DOHH2 (cell line): Measurements from ENCODE around the gene MAGI3.

ENCODE experiments used
- H3F3A ChIP-seq: fragments of 200-600 bp; sonication (generic), shearing (Covaris generic); 2 replicates; pipeline ENCODE4 v1.6.0; 2016; ENCODE audit warnings: antibody characterized with exemption, mild to moderate bottlenecking; ENCODE audit not compliant: control insufficient read depth, insufficient read depth
- H3K27ac ChIP-seq: fragments of 200-600 bp; sonication (generic); 2 replicates; pipeline ENCODE4 v1.5.1; 2014; ENCODE audit warnings: low read depth, mild to moderate bottlenecking, low read length, moderate library complexity
- H3K27me3 ChIP-seq: fragments of 200-600 bp; sonication (generic); 2 replicates; pipeline ENCODE4 v1.6.1; 2014; ENCODE audit warnings: mild to moderate bottlenecking, low read length, mixed read lengths; ENCODE audit not compliant: control insufficient read depth
- H3K36me3 ChIP-seq: fragments of 200-600 bp; sonication (generic); 2 replicates; pipeline ENCODE4 v1.6.1; 2014; ENCODE audit warnings: mild to moderate bottlenecking, low read length, moderate library complexity, mixed read lengths; ENCODE audit not compliant: control insufficient read depth
- H3K4me1 ChIP-seq: fragments of 200-600 bp; sonication (generic); 2 replicates; pipeline ENCODE4 v1.6.1; 2014; ENCODE audit warnings: mild to moderate bottlenecking, low read length, mixed read lengths; ENCODE audit not compliant: control insufficient read depth
- H3K4me2 ChIP-seq: fragments of 200-600 bp; sonication (generic); 2 replicates; pipeline ENCODE4 v1.6.0; 2014; ENCODE audit warnings: mild to moderate bottlenecking, low read length, moderate library complexity
- H3K4me3 ChIP-seq: fragments of 200-600 bp; sonication (generic); 2 replicates; pipeline ENCODE4 v1.5.1; 2014; ENCODE audit warnings: mild to moderate bottlenecking, low read length, mixed read lengths
- H3K79me2 ChIP-seq: fragments of 200-600 bp; sonication (generic); 2 replicates; pipeline ENCODE4 v1.6.1; 2014; ENCODE audit warnings: mild to moderate bottlenecking, low read length, mixed read lengths; ENCODE audit not compliant: control insufficient read depth
- H3K9me2 ChIP-seq: fragments of 200-600 bp; sonication (generic); replicated peaks from 2 replicates; pipeline ENCODE4 v1.6.1; 2014; ENCODE audit warnings: mild to moderate bottlenecking, low read length, mixed read lengths; ENCODE audit not compliant: control insufficient read depth
- H3K9me3 ChIP-seq: fragments of 200-600 bp; sonication (generic); 2 replicates; pipeline ENCODE4 v1.6.1; 2014; ENCODE audit warnings: antibody characterized with exemption, low read length, mixed read lengths; ENCODE audit not compliant: control insufficient read depth, insufficient read depth
- H4K20me1 ChIP-seq: fragments of 200-600 bp; sonication (generic); 2 replicates; pipeline ENCODE4 v1.6.0; 2014; ENCODE audit warnings: low read depth, mild to moderate bottlenecking, antibody characterized with exemption, low read length, moderate library complexity; ENCODE audit not compliant: control insufficient read depth, insufficient read depth
- CTCF ChIP-seq: fragments of 200-600 bp; sonication (generic); IDR thresholded peaks from one replicate; pipeline ENCODE4 v1.5.1; 2014; ENCODE audit warnings: antibody characterized with exemption, mild to moderate bottlenecking, low read depth, low read length; ENCODE audit not compliant: poor library complexity, severe bottlenecking
- EZH2phosphoT487 ChIP-seq: fragments of 200-600 bp; sonication (generic); IDR thresholded peaks from 2 replicates; pipeline ENCODE4 v1.6.1; 2017; ENCODE audit warnings: borderline replicate concordance, mild to moderate bottlenecking, antibody characterized with exemption, low read length, moderate library complexity, mixed read lengths

MAGI3 gene

GRCh38 chr1:113660088-113660487, 269.8 kb downstream of the MAGI3 start:
- Histone ChIP-seq H3K9me3 (no peaks in the 10 kb centered on the region), H4K20me1 (no peaks in the 10 kb centered on the region), H3K27ac (no peak overlapping the region), H3K9me2 (no peaks in the 10 kb centered on the region), H3K4me2 (no peak overlapping the region), H3K27me3 (no peaks in the 10 kb centered on the region), H3K79me2 (no peaks in the 10 kb centered on the region), H3F3A (no peaks in the 10 kb centered on the region), H3K4me3 (no peak overlapping the region), H3K4me1 (no peaks in the 10 kb centered on the region), H3K36me3 (no peaks in the 10 kb centered on the region)
- TF ChIP-seq EZH2phosphoT487 (no peak), CTCF (no peak)

GRCh38 chr1:113662101-113662500, 271.8 kb downstream of the MAGI3 start:
- Histone ChIP-seq H3K4me2 (no peak overlapping the region), H3K27ac (no peak overlapping the region), H3K27me3 (no peaks in the 10 kb centered on the region), H3K36me3 (no peaks in the 10 kb centered on the region), H3F3A (no peaks in the 10 kb centered on the region), H4K20me1 (no peaks in the 10 kb centered on the region), H3K79me2 (no peaks in the 10 kb centered on the region), H3K9me2 (no peaks in the 10 kb centered on the region), H3K9me3 (no peaks in the 10 kb centered on the region), H3K4me1 (no peaks in the 10 kb centered on the region), H3K4me3 (no peak overlapping the region)
- no peak for TF ChIP-seq EZH2phosphoT487
- no peak for TF ChIP-seq CTCF

GRCh38 chr1:113663165-113663951, 273.0 kb downstream of the MAGI3 start:
- no peaks in the 10 kb centered on the region for H3K9me2 ChIP-seq
- H3K4me3 ChIP-seq = no peak overlapping the region
- no peak overlapping the region for H3K27ac ChIP-seq
- no peaks in the 10 kb centered on the region for H4K20me1 ChIP-seq
- H3K4me1 ChIP-seq = no peaks in the 10 kb centered on the region
- H3K36me3 ChIP-seq = no peaks in the 10 kb centered on the region
- H3F3A ChIP-seq = no peaks in the 10 kb centered on the region
- H3K9me3 ChIP-seq = no peaks in the 10 kb centered on the region
- H3K4me2 ChIP-seq = no peak overlapping the region
- no peaks in the 10 kb centered on the region for H3K79me2 ChIP-seq
- no peaks in the 10 kb centered on the region for H3K27me3 ChIP-seq
- TF ChIP-seq CTCF = no peak
- no peak for TF ChIP-seq EZH2phosphoT487
